A549 (cell line): ENCODE data around the gene RNF4. TPM values are rescaled to one million over a fixed set of nuclear protein-coding genes. Genes with fewer than 3 reads are reported as not detected.
A peak's percentile ranks its signal among the peaks of the same experiment; 100 is the strongest.

Experiments
- CBX2 ChIP-seq: fragments of 200-600 bp; sonication (generic); IDR thresholded peaks from 2 replicates; pipeline ENCODE4 v1.6.1; 2016; ENCODE audit warnings: low read depth, mild to moderate bottlenecking, borderline replicate concordance
- CBX8 ChIP-seq: fragments of 200-600 bp; sonication (generic); IDR thresholded peaks from 2 replicates; pipeline ENCODE4 v1.6.1; 2016
- CEBPB ChIP-seq, 2 experiments: fragments of >200 bp in 1 of 2; sonication (Bioruptor Twin) in 1 of 2; formaldehyde crosslinking in 1 of 2; IDR thresholded peaks; 2 replicates each; pipeline ENCODE4 v1.6.1; 2012 to 2016
- CHD2 ChIP-seq: fragments of 150-350 bp; IDR thresholded peaks from 2 replicates; pipeline ENCODE4 v1.6.1; 2014; ENCODE audit warnings: low read length; ENCODE audit not compliant: partially characterized antibody
- EP300 ChIP-seq, 2 experiments: fragments of >200 bp; sonication (Bioruptor Twin); formaldehyde crosslinking; IDR thresholded peaks; 2 replicates in 1 of 2; 3 replicates in 1 of 2; pipeline ENCODE4 v1.6.1; 2016 to 2017
- ESRRA ChIP-seq: fragments of 150-350 bp; IDR thresholded peaks from 2 replicates; pipeline ENCODE4 v1.6.1; 2014; ENCODE audit warnings: mild to moderate bottlenecking, low read length, borderline replicate concordance
- FOSL2 ChIP-seq, 2 experiments: fragments of 450-650 bp in 1 of 2; fragments of >200 bp in 1 of 2; sonication (Bioruptor Twin) in 1 of 2; formaldehyde crosslinking; IDR thresholded peaks; 2 replicates each; pipeline versions ENCODE4 v1.5.0 to v1.6.1; 2016 to 2020; ENCODE audit warnings: mild to moderate bottlenecking in 1 of 2, moderate library complexity in 1 of 2
- HDAC2 ChIP-seq: fragments of 200-600 bp; sonication (generic); IDR thresholded peaks from 2 replicates; pipeline ENCODE4 v1.6.1; 2016
- HEYL ChIP-seq: fragments of 250-450 bp; sonication (Bioruptor Pico); IDR thresholded peaks from 2 replicates; pipeline ENCODE4 v1.8.0; 2021; ENCODE audit warnings: mild to moderate bottlenecking, moderate library complexity
- HOXB13 ChIP-seq: fragments of 250-450 bp; sonication (Bioruptor Pico); IDR thresholded peaks from 2 replicates; pipeline ENCODE4 v1.5.0; 2020; ENCODE audit warnings: low read depth, mild to moderate bottlenecking, moderate library complexity
- NFE2L2 ChIP-seq: fragments of 150-350 bp; conservative IDR thresholded peaks from 2 replicates; pipeline ENCODE4 v1.6.1; 2014; ENCODE audit warnings: low read length
- NPAS2 ChIP-seq: fragments of 250-450 bp; sonication (Bioruptor Pico); IDR thresholded peaks from 2 replicates; pipeline ENCODE4 v1.8.0; 2022; ENCODE audit warnings: mild to moderate bottlenecking, moderate library complexity, borderline replicate concordance
- NR3C1 ChIP-seq: fragments of >200 bp; sonication (Bioruptor Twin); formaldehyde crosslinking; IDR thresholded peaks from 3 replicates; pipeline ENCODE4 v1.6.1; 2017
- RARB ChIP-seq: fragments of 250-450 bp; sonication (Bioruptor Pico); IDR thresholded peaks from 2 replicates; pipeline ENCODE4 v1.8.0; 2021; ENCODE audit warnings: mild to moderate bottlenecking, moderate library complexity
- RFX5 ChIP-seq: fragments of 450-650 bp; IDR thresholded peaks from 2 replicates; pipeline ENCODE4 v1.7.1; 2014; ENCODE audit warnings: antibody characterized with exemption, mild to moderate bottlenecking, moderate library complexity
- RNF2 ChIP-seq: fragments of 200-600 bp; sonication (generic); IDR thresholded peaks from 2 replicates; pipeline ENCODE4 v1.6.1; 2016; ENCODE audit warnings: low read depth, mild to moderate bottlenecking, antibody characterized with exemption, moderate library complexity, borderline replicate concordance
- ZNF302 ChIP-seq: fragments of 250-450 bp; sonication (Bioruptor Pico); IDR thresholded peaks from 2 replicates; pipeline ENCODE4 v1.9.0; 2021; ENCODE audit warnings: inconsistent platforms, mild to moderate bottlenecking, moderate library complexity
- polyA plus RNA-seq, 4 experiments: library from polyadenylated mRNA; depleted of rRNA in 3 of 4; stranded (reverse); fragments of >200 nt; fragmentation: RNase III in 1 of 4; extraction: RNeasy Plus Mini Kit Qiagen cat#74134 plus additional on column Dnase treatment in 1 of 4; gene quantifications; 2 replicates in 3 of 4; 3 replicates in 1 of 4; pipeline ENCODE4 v1.2.3, GENCODE V29; 2011 to 2017
- TF ChIP-seq, protein P1 (sequence below): fragments of 200-600 bp; sonication (generic); IDR thresholded peaks from 2 replicates; pipeline ENCODE4 v1.6.1; 2016; ENCODE audit warnings: antibody characterized with exemption, mild to moderate bottlenecking, moderate library complexity
- TF ChIP-seq, protein P2 (sequence below): fragments of >200 bp; sonication (Bioruptor Twin); formaldehyde crosslinking; IDR thresholded peaks from 3 replicates; pipeline ENCODE4 v1.5.1; 2016
- TF ChIP-seq, protein P3 (sequence below): IDR thresholded peaks from 2 replicates; pipeline ENCODE4 v1.6.1; 2012
- TF ChIP-seq, protein P4 (sequence below): fragments of >200 bp; sonication (Bioruptor Twin); formaldehyde crosslinking; IDR thresholded peaks from 2 replicates; pipeline ENCODE4 v1.6.1; 2016
- TF ChIP-seq, protein P5 (sequence below): IDR thresholded peaks from 2 replicates; pipeline ENCODE4 v1.6.1; 2012
- TF ChIP-seq, protein P6 (sequence below): fragments of >200 bp; sonication (Bioruptor Twin); formaldehyde crosslinking; IDR thresholded peaks from 3 replicates; pipeline ENCODE4 v1.6.1; 2016

Gene RNF4
- polyA plus RNA-seq, 2 of the 4 experiments (the other 2 are of a cell fraction) = 65.8 to 93.5 TPM

DNA sequence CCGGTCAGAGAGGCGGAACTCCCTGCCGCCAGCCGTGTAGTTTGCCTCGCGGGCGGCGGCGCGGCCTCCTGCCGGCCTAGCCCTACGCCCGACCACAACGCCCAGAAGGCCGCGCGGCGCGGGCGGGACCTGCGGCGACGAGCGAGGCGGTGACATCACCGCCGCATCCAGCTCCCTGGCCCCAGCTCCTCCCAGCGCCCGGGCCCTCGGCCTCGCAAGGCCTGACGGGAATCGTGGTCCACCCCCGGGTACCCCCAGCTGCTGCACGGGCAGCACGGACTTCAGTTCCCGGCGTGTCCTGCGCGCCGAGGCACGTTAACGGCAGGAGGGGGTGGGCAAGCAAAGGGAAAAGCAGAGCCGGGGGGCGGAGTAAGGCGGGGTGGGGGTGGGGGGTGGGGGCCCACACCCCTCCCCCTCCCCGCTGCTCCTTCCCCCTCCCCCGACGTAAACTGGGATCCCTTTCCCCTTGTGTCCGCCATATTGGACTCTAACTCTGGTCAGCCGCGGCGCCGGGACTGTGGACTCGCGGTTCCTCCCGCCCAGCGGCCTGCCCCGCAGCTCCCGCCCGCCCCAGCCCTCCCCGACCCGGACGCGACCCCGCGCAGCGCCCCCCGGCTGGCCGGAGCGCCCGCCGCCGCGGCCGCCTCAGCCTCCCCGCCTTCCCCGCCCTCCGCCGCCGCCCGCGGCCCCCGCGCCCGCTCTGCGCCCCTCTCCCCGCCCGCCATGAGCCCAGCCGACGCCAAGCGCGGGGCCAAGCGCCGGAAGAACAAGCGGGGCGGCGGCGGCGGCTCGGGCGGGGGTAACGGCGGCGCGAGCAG is 67.5 kb downstream of the RNF4 start, which contains the start of gene FAM193A (continued):
- TF ChIP-seq, protein P1, sequence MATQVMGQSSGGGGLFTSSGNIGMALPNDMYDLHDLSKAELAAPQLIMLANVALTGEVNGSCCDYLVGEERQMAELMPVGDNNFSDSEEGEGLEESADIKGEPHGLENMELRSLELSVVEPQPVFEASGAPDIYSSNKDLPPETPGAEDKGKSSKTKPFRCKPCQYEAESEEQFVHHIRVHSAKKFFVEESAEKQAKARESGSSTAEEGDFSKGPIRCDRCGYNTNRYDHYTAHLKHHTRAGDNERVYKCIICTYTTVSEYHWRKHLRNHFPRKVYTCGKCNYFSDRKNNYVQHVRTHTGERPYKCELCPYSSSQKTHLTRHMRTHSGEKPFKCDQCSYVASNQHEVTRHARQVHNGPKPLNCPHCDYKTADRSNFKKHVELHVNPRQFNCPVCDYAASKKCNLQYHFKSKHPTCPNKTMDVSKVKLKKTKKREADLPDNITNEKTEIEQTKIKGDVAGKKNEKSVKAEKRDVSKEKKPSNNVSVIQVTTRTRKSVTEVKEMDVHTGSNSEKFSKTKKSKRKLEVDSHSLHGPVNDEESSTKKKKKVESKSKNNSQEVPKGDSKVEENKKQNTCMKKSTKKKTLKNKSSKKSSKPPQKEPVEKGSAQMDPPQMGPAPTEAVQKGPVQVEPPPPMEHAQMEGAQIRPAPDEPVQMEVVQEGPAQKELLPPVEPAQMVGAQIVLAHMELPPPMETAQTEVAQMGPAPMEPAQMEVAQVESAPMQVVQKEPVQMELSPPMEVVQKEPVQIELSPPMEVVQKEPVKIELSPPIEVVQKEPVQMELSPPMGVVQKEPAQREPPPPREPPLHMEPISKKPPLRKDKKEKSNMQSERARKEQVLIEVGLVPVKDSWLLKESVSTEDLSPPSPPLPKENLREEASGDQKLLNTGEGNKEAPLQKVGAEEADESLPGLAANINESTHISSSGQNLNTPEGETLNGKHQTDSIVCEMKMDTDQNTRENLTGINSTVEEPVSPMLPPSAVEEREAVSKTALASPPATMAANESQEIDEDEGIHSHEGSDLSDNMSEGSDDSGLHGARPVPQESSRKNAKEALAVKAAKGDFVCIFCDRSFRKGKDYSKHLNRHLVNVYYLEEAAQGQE = no peak
- TF ChIP-seq, protein P2, sequence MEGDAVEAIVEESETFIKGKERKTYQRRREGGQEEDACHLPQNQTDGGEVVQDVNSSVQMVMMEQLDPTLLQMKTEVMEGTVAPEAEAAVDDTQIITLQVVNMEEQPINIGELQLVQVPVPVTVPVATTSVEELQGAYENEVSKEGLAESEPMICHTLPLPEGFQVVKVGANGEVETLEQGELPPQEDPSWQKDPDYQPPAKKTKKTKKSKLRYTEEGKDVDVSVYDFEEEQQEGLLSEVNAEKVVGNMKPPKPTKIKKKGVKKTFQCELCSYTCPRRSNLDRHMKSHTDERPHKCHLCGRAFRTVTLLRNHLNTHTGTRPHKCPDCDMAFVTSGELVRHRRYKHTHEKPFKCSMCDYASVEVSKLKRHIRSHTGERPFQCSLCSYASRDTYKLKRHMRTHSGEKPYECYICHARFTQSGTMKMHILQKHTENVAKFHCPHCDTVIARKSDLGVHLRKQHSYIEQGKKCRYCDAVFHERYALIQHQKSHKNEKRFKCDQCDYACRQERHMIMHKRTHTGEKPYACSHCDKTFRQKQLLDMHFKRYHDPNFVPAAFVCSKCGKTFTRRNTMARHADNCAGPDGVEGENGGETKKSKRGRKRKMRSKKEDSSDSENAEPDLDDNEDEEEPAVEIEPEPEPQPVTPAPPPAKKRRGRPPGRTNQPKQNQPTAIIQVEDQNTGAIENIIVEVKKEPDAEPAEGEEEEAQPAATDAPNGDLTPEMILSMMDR = no peak
- TF ChIP-seq HDAC2 (no peak), EP300 (IDR thresholded peaks at IDR 0.05) (no peak), NR3C1 (no peak), HOXB13 (CRISPR knock-in tag) (no peak), CBX2 (no peak), CBX8 (no peak), NFE2L2 (no peak), ESRRA (no peak), RFX5 (no peak), CHD2 (no peak), FOSL2 (IDR thresholded peaks at IDR 0.05) (no peak), FOSL2 (CRISPR knock-in tag; IDR thresholded peaks at IDR 0.05) (no peak), RARB (CRISPR knock-in tag) (no peak), ZNF302 (CRISPR knock-in tag) (no peak), RNF2 (no peak), CEBPB (IDR thresholded peaks at IDR 0.05) (no peak), NPAS2 (CRISPR knock-in tag) (no peak), HEYL (CRISPR knock-in tag) (no peak)
- TF ChIP-seq, protein P3, sequence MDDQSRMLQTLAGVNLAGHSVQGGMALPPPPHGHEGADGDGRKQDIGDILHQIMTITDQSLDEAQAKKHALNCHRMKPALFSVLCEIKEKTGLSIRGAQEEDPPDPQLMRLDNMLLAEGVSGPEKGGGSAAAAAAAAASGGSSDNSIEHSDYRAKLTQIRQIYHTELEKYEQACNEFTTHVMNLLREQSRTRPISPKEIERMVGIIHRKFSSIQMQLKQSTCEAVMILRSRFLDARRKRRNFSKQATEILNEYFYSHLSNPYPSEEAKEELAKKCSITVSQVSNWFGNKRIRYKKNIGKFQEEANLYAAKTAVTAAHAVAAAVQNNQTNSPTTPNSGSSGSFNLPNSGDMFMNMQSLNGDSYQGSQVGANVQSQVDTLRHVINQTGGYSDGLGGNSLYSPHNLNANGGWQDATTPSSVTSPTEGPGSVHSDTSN = no peak
- TF ChIP-seq, protein P4, sequence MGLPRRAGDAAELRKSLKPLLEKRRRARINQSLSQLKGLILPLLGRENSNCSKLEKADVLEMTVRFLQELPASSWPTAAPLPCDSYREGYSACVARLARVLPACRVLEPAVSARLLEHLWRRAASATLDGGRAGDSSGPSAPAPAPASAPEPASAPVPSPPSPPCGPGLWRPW = no peak
- TF ChIP-seq, protein P5, sequence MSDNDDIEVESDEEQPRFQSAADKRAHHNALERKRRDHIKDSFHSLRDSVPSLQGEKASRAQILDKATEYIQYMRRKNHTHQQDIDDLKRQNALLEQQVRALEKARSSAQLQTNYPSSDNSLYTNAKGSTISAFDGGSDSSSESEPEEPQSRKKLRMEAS = 0 out of 2 replicates have a peak, but pooled peaks have one; percentile 31
- TF ChIP-seq, protein P6, sequence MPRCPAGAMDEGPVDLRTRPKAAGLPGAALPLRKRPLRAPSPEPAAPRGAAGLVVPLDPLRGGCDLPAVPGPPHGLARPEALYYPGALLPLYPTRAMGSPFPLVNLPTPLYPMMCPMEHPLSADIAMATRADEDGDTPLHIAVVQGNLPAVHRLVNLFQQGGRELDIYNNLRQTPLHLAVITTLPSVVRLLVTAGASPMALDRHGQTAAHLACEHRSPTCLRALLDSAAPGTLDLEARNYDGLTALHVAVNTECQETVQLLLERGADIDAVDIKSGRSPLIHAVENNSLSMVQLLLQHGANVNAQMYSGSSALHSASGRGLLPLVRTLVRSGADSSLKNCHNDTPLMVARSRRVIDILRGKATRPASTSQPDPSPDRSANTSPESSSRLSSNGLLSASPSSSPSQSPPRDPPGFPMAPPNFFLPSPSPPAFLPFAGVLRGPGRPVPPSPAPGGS = 0 out of 3 replicates have a peak, but pooled peaks have one; percentile 25
